PC-9 (cell line): ENCODE results near the gene SYCP2L. TPM values are rescaled to one million over a fixed set of nuclear protein-coding genes. Genes with fewer than 3 reads are reported as not detected.

Source experiments
- BruUV-seq: library from RNA; stranded (reverse); fragments of 400-500 nt; replicated peaks from 2 replicates; lab custom pipeline; 2021; lab: Mats Ljungman, UMichigan
- CTCF ChIA-PET: fragments of 300-600 bp; sonication (Branson Sonifier 250); formaldehyde crosslinking; loops from one replicate; lab custom pipeline; 2022; ENCODE audit warnings: antibody characterized with exemption; lab: Charles Lee
- POLR2A ChIA-PET: fragments of 300-600 bp; sonication (Branson Sonifier 250); formaldehyde crosslinking; loops from one replicate; lab custom pipeline; 2022; ENCODE audit warnings: antibody characterized with exemption; ENCODE audit not compliant: unreplicated experiment; lab: Charles Lee
- DNase-seq, 2 experiments: peaks; one replicate each; pipeline versions ENCODE4 v3.0.0 to v3.0.0-alpha.2; 2015 to 2022; ENCODE audit warnings: mixed read lengths in 1 of 2
- H2AFZ ChIP-seq: fragments of 200-600 bp; sonication (generic); 2 replicates; pipeline ENCODE4 v1.8.1; 2017; ENCODE audit warnings: antibody characterized with exemption
- H3F3A ChIP-seq: fragments of 200-600 bp; sonication (generic); 2 replicates; pipeline ENCODE4 v1.8.1; 2017; ENCODE audit warnings: antibody characterized with exemption, mild to moderate bottlenecking, low read depth; ENCODE audit not compliant: insufficient read depth
- H3K27ac ChIP-seq: fragments of 200-600 bp; sonication (generic); 2 replicates; pipeline ENCODE4 v1.6.1; 2016; ENCODE audit warnings: mixed run types
- H3K27me3 ChIP-seq: fragments of 200-600 bp; sonication (generic); 2 replicates; pipeline ENCODE4 v1.6.1; 2016; ENCODE audit warnings: low read depth, mixed run types; ENCODE audit not compliant: insufficient read depth
- H3K36me3 ChIP-seq: fragments of 200-600 bp; sonication (generic); 2 replicates; pipeline ENCODE4 v1.6.1; 2016; ENCODE audit warnings: low read depth, mixed run types
- H3K4me1 ChIP-seq: fragments of 200-600 bp; sonication (generic); replicated peaks from 2 replicates; pipeline ENCODE4 v1.6.1; 2016; ENCODE audit warnings: mixed run types; ENCODE audit not compliant: insufficient read depth
- H3K4me2 ChIP-seq: fragments of 200-600 bp; sonication (generic); 2 replicates; pipeline ENCODE4 v1.6.1; 2017; ENCODE audit warnings: mixed run types
- H3K4me3 ChIP-seq: fragments of 200-600 bp; sonication (generic); 2 replicates; pipeline ENCODE4 v1.6.1; 2016; ENCODE audit warnings: mixed run types
- H3K79me2 ChIP-seq: fragments of 200-600 bp; sonication (generic); 2 replicates; pipeline ENCODE4 v1.6.1; 2017; ENCODE audit warnings: low read depth, mixed run types
- H3K9me2 ChIP-seq: fragments of 200-600 bp; sonication (generic); 2 replicates; pipeline ENCODE4 v1.8.1; 2017; ENCODE audit warnings: mild to moderate bottlenecking; ENCODE audit not compliant: insufficient read depth
- H3K9me3 ChIP-seq: fragments of 200-600 bp; sonication (generic); 2 replicates; pipeline ENCODE4 v1.8.1; 2016; ENCODE audit warnings: low read depth; ENCODE audit not compliant: insufficient read depth
- H4K20me1 ChIP-seq: fragments of 200-600 bp; sonication (generic); 2 replicates; pipeline ENCODE4 v1.8.1; 2017; ENCODE audit not compliant: insufficient read depth
- EZH2 ChIP-seq: fragments of 200-600 bp; sonication (generic); IDR thresholded peaks from 2 replicates; pipeline ENCODE4 v1.8.0; 2017; ENCODE audit warnings: antibody characterized with exemption, low read depth
- intact Hi-C: fragments of 100-400 bp; cut with micrococcal nuclease; formaldehyde crosslinking; loops from one replicate; pipeline ENCODE4 v1.10.0; 2022; ENCODE audit not compliant: unreplicated experiment
- total RNA-seq: library from RNA; stranded (reverse); gene quantifications from 2 replicates; pipeline ENCODE4 v1.2.3, GENCODE V29; 2021
- TF ChIP-seq, protein P1 (sequence below): fragments of 200-600 bp; sonication (generic); conservative IDR thresholded peaks from 2 replicates; pipeline ENCODE4 v1.6.1; 2017; ENCODE audit warnings: mixed run types, antibody characterized with exemption, mild to moderate bottlenecking, moderate library complexity

Gene SYCP2L
- total RNA-seq, 1 experiment from 2014 or later: 12.6 TPM

- TF ChIP-seq, protein P1, sequence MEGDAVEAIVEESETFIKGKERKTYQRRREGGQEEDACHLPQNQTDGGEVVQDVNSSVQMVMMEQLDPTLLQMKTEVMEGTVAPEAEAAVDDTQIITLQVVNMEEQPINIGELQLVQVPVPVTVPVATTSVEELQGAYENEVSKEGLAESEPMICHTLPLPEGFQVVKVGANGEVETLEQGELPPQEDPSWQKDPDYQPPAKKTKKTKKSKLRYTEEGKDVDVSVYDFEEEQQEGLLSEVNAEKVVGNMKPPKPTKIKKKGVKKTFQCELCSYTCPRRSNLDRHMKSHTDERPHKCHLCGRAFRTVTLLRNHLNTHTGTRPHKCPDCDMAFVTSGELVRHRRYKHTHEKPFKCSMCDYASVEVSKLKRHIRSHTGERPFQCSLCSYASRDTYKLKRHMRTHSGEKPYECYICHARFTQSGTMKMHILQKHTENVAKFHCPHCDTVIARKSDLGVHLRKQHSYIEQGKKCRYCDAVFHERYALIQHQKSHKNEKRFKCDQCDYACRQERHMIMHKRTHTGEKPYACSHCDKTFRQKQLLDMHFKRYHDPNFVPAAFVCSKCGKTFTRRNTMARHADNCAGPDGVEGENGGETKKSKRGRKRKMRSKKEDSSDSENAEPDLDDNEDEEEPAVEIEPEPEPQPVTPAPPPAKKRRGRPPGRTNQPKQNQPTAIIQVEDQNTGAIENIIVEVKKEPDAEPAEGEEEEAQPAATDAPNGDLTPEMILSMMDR: no peak
- TF ChIP-seq EZH2: no peak
- no peaks in the 10 kb centered on the region for H3K9me2 ChIP-seq
- POLR2A ChIA-PET: no interaction called here
- H3K9me3 ChIP-seq: no peaks in the 10 kb centered on the region
- no peaks in the 10 kb centered on the region for H3K79me2 ChIP-seq
- intact Hi-C loops: no loop called here
- H3K36me3 ChIP-seq: no peaks in the 10 kb centered on the region
- H4K20me1 ChIP-seq: no peaks in the 10 kb centered on the region
- no peak overlapping the region for H2AFZ ChIP-seq
- no peak overlapping the region for H3K27ac ChIP-seq
- peaks cover 16% of the 10 kb centered on the region for H3K4me1 ChIP-seq
- H3F3A ChIP-seq: 0 out of 2 replicates have a peak, but pooled peaks cover 1% of the 10 kb centered on the region
- CTCF ChIA-PET: no interaction called here
- no TSS peak for BruUV-seq
- DNase-seq: no peak
- H3K4me3 ChIP-seq: no peak overlapping the region
- H3K27me3 ChIP-seq: no peaks in the 10 kb centered on the region
- no peak overlapping the region for H3K4me2 ChIP-seq
Observed at GRCh38 chr6:11012976-11013720, 126.3 kb downstream of the SYCP2L start.

- no peak for DNase-seq
- POLR2A ChIA-PET: no interaction called here
- H3K27ac ChIP-seq: no peak overlapping the region
- intact Hi-C loops: no loop called here
- H3K4me2 ChIP-seq: no peak overlapping the region
- H3K79me2 ChIP-seq: no peaks in the 10 kb centered on the region
- H3K36me3 ChIP-seq: no peaks in the 10 kb centered on the region
- H3F3A ChIP-seq: no peaks in the 10 kb centered on the region
- TF ChIP-seq, protein P1: no peak
- TF ChIP-seq EZH2: no peak
- no peak overlapping the region for H3K4me3 ChIP-seq
- no peaks in the 10 kb centered on the region for H3K9me2 ChIP-seq
- H3K27me3 ChIP-seq: no peaks in the 10 kb centered on the region
- no peaks in the 10 kb centered on the region for H4K20me1 ChIP-seq
- no TSS peak for BruUV-seq
- H3K9me3 ChIP-seq: no peaks in the 10 kb centered on the region
- H2AFZ ChIP-seq: no peak overlapping the region
- CTCF ChIA-PET: no interaction called here
- peaks cover 10% of the 10 kb centered on the region; the same call in 1 of the 2 replicates for H3K4me1 ChIP-seq
Observed at GRCh38 chr6:11013721-11014070, 126.8 kb downstream of the SYCP2L start.

- POLR2A ChIA-PET: no interaction called here
Observed at GRCh38 chr6:11015102-11015501, 128.2 kb downstream of the SYCP2L start.

More at GRCh38 chr6:11015102-11015501, 128.2 kb downstream of the SYCP2L start:
- H3K4me2 ChIP-seq: no peak overlapping the region
- TF ChIP-seq, protein P1: no peak
- no peak for TF ChIP-seq EZH2
- intact Hi-C loops: no loop called here
- H3K4me1 ChIP-seq: no peaks in the 10 kb centered on the region
- no peaks in the 10 kb centered on the region for H3K27me3 ChIP-seq
- H3K9me2 ChIP-seq: no peaks in the 10 kb centered on the region
- H4K20me1 ChIP-seq: no peaks in the 10 kb centered on the region
- H3K79me2 ChIP-seq: no peaks in the 10 kb centered on the region
- no peak overlapping the region for H3K27ac ChIP-seq
- no peaks in the 10 kb centered on the region for H3K36me3 ChIP-seq
- no peak overlapping the region for H3K4me3 ChIP-seq
- no peak for DNase-seq
- no peaks in the 10 kb centered on the region for H3F3A ChIP-seq
- no TSS peak for BruUV-seq
- no peaks in the 10 kb centered on the region for H3K9me3 ChIP-seq
- no peak overlapping the region for H2AFZ ChIP-seq
- CTCF ChIA-PET: no interaction called here
